HTERT RPE-1 (cell line): Measurements from ENCODE around the gene DPEP2NB.
"Not testable (repeated sequence)": the region's sequence is repeated elsewhere in the genome, so short reads cannot be mapped to it uniquely, and the experiment has no call there.

ENCODE experiments used
- in situ Hi-C: fragments of 300-500 bp; cut with MboI; formaldehyde crosslinking; loops from 4 replicates; pipeline ENCODE4 v1.14.3; 2020; ENCODE audit warnings: low sequenced_read_pairs

DPEP2NB gene

DNA sequence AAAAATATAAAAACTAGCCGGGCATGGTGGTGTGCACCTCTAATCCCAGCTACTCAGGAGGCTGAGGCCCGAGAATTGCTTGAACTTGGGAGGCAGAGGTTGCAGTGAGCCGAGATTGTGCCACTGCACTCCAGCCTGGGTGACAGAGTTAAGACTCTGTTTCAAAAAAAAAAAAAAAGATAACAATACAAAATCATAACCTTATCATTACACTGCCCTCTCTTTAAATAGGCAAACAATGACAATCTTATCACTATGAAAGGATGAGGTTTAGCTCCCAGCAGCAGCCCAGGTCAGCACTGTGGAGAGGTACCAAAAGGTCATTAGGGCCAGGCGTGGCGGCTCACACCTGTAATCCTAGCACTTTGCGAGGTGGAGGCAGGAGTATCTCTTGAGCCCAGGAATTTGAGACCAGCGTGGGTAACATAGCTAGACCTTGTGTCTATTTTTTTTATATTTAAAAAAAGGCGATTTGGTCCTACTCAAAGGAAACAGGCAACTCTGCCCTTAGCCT is 3.5 kb upstream of the DPEP2NB start:
- in situ Hi-C loops = no loop called here

DNA sequence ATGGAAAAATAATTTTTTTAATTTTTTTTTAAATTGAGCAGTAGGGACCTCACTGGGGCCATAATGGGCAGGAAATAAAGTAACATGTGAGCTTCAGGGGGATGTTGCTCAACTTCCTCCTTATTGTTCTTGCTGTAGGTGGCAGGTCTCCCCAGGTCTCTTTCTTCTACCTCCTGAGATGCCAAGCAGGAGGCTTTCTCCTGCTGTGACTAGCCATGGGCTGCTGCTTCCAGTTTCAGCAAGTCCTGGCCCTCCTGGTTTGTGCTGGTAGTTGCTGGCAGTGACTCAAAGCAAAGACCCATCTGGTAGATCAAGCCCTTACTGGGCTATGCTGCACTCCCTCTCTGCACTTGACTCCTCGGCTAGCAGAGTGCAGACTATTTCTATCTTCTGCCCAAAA is 2.3 kb downstream of the DPEP2NB start:
- in situ Hi-C loops = no loop called here

DNA sequence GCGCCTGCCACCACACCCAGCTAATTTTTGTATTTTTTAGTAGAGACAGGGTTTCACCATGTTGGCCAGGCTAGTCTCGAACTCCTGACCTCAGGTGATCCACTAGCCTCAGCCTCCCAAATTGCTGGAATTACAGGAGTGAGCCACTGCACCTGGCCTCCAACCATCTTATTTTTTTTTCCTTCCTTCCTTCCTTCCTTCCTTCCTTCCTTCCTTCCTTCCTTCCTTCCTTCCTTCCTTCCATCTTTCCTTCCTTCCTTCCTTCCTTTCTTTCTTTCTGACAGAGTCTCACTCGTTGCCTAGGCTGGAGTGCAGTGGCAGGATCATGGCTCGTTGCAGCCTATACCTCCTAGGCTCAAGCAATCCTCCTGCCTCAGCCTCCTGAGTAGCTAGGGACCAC is 5.8 kb downstream of the DPEP2NB start:
- in situ Hi-C loops = not testable (repeated sequence)

DNA sequence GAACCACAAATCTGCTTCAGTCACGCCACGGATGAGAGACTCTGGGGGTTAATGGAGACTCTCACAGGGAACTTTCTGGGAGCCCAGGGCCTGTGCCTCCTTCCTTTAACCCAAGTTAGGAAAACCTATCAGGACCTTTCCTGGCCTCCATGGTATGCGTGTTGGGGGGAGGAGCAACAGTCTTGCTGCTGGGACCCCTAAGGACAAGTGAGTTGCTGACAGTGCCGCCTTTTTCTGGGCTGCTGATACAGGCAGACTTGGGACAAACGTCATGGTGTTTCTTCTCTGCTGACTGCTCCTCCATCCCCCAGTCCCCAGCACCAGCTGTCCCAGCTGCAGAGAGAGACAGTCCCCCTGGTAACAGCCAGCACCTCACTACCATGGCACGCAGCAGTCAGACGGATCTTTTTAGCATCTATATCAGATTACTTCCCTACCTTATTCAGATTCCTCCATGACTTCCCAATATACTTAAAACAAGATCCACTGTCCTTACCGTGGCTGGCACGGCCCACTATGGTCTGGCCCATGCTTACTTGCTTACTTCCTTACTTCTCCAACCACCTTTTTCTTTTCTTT is 6.5 kb downstream of the DPEP2NB start:
- in situ Hi-C loops = no loop called here

DNA sequence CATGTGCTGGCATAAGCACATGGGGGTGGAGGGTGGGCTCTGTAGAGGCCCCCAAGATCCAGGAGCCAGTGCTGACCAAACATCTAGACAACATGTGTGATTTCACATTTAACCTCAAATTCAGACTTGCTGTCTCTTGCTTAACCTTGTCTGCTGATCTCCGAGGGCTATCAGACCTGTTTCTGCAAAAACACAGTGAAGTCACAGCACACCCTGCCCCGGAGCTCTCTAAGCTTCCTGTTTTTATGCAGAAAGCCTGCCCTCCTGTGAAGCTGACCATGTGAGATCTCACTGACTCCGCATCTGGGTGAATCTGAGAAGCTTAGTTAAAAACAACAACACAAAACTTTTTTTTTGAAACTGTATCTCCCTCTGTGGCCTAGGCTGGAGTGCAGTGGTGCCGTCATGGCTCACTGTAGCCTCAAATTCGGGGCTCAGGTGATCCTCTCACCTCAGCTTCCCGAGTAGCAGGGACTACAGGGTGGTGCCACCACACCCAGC is 9.9 kb downstream of the DPEP2NB start:
- in situ Hi-C loops = no loop called here

DNA sequence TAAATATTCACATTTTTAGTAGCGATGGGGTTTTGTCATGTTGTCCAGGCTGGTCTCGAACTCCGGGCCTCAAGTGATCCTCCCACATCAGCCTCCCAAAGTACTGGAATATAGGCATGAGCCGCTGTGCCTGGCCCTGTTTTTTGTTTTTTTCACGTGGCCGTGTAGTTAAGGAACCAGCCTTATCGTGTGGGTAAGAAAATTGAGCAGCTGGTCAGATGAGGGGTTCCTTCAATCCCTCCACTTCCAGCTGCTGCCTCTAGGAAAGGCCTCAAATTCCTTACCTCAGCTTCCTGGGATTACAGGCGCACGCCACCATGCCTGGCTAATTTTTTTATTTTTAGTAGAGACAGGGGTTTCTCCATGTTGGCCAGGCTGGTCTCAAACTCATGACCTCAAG is 10.5 kb downstream of the DPEP2NB start:
- in situ Hi-C loops = no loop called here

DNA sequence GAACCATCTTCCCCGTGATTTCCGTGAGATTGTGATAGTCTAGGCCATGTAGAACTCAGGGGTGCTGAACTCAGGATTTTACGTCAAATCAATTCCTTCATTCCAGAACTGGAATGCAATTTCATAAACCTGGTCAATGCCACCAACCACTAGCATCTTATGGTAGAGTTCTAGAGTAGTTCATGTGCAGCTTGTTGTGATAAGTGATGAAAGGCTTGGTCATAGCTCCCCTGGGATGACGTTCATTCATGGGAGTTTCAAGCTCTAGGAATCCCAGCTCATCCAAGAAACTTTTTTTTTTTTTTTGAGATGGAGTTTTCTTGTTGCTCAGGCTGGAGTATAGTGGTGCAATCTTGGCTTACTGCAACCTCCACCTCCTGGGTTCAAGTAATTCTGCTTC is 12.7 kb downstream of the DPEP2NB start:
- in situ Hi-C loops = no loop called here

DNA sequence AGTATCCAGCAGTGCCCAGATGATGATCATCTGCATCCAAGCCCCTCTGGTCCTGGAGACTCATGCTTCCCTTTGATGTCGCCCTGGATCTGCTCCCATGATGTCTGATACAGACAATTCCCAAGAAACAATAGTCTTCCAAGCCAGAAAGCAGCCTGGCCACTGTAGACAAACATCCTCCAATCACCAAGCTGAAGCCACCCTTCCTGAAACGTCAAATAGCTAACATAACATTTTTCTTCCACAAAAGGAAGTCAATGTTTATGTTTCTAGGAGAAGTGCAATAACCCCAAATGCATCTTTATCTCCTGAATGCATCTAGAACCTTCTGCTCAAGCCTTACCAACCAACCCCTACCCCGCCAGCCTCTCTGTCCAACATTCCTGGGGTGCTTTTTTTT is 15.3 kb downstream of the DPEP2NB start:
- in situ Hi-C loops = no loop called here

DNA sequence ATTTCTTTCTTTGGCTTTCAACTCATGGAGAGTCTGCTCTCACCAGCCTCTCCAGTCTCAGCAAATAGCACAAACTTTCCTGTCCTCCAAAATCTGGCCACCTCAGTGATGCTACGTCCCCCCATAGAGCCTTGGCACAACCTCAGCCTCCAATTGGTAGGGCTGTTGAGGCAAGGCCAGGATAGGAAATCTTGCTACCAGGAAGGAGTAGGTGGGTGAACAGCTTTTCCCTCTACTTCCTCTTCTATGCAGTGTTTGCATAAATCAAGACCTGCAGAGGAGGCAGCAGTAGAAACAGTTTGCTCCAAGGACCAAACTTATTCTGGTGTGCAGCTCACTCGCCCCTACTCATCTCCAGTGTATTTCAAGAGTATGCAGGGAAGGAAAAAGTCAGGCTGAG is 15.7 kb downstream of the DPEP2NB start:
- in situ Hi-C loops = no loop called here

DNA sequence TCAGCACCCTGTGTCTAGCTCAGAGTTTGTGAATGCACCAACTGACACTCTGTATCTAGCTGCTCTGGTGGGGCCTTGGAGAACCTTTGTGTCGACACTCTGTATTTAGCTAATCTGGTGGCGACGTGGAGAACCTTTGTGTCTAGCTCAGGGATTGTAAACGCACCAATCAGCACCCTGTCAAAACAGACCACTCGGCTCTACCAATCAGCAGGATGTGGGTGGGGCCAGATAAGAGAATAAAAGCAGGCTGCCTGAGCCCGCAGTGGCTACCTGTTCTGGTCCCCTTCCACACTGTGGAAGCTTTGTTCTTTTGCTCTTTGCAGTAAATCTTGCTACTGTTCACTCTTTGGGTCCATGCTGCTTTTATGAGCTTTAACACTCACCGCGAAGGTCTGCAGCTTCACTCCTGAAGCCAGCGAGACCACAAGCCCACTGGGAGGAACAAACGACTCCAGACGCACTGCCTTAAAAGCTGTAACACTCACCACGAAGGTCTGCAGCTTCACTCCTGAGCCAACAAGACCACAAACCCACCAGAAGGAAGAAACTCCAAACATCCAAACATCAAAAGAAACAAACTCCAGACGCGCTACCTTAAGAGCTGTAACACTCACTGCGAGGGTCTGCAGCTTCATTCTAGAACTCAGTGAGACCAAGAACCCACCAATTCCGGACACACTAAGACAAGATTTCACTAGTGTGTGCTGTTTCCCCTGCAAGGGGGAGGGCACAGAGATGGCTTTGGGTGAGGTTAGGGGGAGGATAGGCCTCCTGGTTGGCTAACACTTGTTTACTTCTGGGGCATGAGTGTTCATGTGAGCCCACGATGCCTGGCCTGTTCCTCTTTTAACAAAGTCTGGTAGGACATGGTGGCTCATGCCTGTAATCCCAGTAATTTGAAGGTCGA is 16.7 kb downstream of the DPEP2NB start, which contains the start of gene DPEP2:
Gene DPEP2 (minus strand): TSS at position 706 of the 910 bp plus-strand sequence. CDS start 6,272 bp downstream, outside the sequence.
- in situ Hi-C loops = not testable (repeated sequence)

DNA sequence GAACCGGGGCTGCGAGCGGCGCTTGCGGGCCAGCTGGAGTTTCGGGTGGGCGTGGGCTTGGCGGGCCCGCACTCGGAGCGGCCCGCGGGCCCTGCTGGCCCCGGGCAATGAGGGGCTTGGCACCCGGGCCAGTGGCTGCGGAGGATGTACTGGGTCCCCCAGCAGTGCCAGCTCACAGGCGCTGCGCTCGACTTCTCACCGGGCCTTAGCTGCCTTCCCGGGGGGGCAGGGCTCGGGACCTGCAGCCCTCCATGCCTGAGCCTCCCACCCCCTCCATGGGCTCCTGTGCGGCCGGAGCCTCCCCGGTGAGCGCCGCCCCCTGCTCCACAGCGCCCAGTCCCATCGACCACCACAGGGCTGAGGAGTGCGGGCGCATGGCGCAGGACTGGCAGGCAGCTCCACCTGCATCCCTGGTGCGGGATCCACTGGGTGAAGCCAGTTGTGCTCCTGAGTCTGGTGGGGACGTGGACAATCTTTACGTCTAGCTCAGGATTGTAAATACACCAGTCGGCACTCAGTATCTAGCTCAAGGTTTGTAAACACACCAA is 17.4 kb downstream of the DPEP2NB start:
- in situ Hi-C loops = not testable (repeated sequence)

DNA sequence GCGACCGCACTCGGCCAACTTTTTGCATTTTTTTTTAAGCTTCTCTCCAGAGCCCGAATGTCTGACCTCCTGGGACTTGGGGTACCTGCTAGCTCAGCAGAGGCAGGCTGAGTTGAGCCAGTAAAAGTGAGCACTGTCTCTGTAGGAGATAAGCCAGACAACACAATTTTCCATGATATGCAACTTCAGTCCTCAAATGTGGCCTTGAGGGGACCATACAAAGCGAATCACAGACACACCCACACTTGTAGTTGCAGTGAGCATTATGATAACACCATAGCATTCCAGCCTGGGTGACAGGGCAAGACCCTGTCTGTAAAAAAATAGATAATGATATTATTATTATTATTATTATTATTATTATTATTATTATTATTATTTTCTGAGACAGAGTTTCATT is 19.0 kb downstream of the DPEP2NB start:
- in situ Hi-C loops = no loop called here

DNA sequence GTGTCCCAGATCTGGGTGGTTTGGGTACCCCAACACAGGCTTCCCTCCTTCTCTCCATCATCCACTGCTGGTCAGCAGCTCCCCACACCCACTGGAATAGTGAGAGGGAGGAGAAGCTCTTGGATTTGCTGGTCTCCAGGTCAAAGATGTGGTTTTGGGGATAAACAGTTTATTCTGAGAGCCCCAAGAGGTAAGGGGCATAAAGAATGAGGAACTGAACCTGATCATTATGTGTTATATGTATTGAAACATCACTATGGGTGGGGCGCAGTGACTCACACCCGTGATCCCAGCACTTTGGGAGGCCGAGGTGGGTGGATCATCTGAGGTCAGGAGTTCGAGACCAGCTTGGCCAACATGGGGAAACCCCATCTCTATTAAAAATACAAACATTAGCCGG is 20.3 kb downstream of the DPEP2NB start:
- in situ Hi-C loops = no loop called here

DNA sequence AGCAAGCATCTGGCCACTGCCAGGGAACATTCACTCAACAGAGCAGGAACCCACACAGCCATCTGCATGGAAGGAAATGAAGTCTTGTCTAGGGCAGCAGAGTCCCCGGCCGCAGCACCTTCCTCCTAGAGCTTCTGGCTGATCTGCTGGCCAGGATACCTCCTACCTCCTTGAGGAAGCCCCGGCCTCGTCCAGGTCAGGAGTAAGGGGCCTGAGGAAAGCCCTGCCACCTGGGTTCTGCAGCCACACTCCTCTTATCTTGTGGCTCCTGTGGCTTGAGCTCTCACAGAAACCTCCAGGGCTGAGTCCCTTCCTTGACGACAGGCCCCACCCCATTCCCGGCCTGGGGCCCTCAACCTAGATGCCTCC is 21.7 kb downstream of the DPEP2NB start:
- in situ Hi-C loops = not testable (repeated sequence)

DNA sequence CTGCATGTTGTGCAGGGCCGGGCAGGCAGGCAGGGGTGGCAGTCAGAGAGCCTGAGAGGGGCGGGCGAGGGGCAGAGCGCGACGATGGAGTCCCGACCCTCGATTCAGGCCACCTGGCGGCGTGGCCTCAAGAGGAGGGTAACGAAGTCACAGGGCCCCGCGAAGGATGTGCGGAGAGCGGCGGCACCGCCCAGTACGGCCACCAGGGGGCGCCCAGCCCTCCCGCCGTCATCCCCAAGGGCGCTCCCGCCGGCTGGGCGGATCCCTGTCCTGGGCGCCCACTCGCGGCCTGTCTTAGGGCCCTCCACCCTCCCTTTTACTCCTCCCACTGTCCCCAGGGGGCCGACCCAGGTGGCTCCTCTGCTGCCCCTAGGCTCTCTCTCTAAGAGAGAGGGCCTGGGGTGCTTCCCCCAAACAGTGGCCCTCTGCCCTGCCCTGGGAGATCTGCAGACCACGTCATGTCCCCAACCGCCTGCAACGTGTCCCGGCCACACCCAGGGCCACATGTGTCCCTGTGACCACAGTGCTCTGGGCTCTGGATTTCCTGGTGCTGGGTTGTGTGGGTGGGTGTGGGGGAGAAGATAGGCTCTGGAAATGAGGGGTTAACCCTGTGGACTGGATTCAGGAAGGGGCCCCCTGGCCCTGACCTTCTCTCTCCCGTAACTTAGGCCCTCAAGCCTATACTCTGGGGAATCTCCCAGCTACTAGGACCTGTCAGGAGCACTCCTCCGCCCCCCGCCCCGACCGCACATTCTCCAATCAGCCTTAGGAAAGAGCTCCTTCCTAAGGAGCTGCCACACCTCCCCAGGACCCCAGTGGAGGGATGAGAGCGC is 22.3 kb downstream of the DPEP2NB start:
- in situ Hi-C loops = no loop called here

DNA sequence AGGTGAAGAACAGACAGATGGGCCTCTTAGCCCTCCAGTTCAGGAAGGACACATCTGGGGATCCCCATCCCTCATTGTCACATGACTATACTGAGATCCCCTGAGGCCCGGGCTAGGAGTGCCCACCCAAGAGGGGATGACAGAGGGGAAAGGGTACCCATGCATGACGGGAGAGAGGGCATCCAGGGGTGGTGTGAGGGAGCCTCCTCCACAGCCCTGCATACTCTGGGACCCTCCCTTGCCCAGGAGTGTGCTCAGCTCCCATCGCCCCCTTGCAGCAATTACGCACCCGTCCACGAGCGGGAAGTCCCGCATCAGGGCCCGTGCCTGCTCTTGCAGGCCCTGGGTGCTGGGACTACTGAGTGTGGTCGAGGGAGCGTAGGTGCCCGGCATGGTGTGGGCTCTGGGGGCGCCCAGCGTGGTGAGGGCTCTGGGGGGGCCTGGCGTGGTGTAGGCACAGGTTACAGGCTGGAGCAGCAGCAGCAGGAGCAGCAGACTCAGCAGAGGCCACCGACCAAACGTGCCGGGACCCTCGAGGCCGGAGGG is 23.0 kb downstream of the DPEP2NB start:
- in situ Hi-C loops = no loop called here

DNA sequence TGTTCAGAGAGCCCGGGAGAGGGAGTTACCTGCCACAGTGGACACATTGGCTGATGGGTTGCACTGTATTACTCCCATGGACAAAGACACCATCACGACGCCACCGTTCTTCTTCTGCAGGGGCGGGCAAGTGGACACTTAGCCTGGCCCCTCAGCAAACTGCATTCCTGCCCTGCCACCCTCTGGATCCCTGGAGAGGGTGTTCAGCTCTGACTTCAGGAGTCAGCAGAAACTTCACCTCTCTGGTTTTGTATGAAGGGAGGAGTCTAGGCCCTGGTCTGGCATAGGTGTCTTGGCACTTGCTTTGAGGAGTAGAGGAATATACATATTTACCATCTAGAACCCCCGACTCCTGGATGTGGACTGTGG is 25.7 kb downstream of the DPEP2NB start:
- in situ Hi-C loops = no loop called here

DNA sequence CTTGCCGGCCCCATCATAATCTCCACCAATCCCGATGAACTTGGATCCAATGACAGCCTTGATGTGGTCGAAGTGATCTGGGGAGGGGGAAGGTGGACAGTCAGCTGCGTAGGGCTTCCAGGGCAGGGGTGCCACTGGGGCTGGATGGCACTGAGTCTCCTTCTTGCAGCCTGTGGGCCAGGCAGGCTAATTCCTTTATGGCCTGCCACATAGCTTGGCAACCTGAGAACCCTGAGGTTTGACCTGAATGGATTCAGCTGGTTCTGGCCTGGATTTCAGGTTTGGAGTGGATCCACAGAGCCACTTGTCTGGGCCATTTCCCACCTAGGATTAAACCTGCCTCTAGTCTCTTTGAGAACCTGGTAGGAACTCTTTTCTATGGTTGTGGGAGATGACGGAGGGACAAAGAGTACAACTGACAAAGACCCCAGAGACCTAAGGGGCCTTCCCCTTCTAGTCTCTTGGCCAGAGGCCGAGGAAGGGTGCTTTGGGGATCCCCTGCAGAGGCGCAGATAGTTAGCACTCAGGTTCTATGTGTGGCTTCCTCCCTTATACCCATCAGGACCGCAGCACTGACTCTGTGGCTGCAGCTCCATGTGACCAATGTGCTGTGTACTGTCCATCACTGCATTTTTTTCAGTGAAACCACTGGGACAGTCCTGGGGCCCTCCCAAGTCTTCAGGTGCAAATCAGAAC is 26.2 kb downstream of the DPEP2NB start:
- in situ Hi-C loops = no loop called here

DNA sequence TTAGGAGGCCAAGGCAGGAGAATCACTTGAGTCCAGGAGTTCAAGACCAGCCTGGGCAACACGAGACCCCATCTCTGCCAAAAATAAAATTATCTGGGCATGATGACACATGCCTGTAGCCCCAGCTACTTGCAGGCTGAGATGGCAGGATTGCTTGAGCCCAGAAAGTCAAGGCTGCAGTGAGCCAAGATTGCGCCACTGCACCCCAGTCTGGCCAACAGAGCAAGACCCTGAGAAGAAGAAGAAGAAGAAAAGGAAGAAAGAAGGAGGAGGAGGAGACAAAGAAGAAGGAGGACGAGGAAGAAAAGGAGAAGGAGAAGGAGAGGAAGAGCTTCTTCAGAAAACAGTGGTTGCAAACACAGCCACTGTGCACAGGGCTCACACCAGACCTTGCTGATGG is 27.0 kb downstream of the DPEP2NB start:
- in situ Hi-C loops = no loop called here
